ENCODE measurements around the gene MPC2. TPM values are rescaled to one million over a fixed set of nuclear protein-coding genes. Genes with fewer than 3 reads are reported as not detected.
A peak's percentile ranks its signal among the peaks of the same experiment; 100 is the strongest.

Gene MPC2
- total RNA-seq, 1 donor from 2014 or later = 62.3 TPM

DNA sequence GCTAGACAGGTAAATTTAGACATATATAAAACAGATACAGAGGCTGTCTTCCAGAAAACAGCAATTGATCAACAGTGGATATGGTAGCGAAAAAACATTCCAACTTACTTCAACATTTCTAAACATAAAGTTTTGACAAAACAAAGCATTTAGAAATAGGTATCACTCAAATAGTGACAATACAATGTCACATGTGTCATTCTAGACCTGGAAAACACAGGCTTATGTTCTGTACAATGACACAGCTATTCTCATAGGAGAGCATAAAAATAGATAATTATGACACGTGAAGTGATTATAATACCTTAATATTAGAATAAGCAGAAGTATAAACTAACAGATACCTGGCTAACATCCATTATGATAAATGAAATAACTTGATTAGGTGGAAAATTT is 8.4 kb downstream of the MPC2 start:
- peak overlapping the region; percentile 47 for H3K4me3 ChIP-seq (ENCODE audit: low read depth, low read length)
- no peak for DNase-seq (ENCODE audit: low read depth)
- TF ChIP-seq, protein P1, sequence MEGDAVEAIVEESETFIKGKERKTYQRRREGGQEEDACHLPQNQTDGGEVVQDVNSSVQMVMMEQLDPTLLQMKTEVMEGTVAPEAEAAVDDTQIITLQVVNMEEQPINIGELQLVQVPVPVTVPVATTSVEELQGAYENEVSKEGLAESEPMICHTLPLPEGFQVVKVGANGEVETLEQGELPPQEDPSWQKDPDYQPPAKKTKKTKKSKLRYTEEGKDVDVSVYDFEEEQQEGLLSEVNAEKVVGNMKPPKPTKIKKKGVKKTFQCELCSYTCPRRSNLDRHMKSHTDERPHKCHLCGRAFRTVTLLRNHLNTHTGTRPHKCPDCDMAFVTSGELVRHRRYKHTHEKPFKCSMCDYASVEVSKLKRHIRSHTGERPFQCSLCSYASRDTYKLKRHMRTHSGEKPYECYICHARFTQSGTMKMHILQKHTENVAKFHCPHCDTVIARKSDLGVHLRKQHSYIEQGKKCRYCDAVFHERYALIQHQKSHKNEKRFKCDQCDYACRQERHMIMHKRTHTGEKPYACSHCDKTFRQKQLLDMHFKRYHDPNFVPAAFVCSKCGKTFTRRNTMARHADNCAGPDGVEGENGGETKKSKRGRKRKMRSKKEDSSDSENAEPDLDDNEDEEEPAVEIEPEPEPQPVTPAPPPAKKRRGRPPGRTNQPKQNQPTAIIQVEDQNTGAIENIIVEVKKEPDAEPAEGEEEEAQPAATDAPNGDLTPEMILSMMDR (conservative IDR thresholded peaks at IDR 0.05; ENCODE audit: low read depth, low read length) = no peak

DNA sequence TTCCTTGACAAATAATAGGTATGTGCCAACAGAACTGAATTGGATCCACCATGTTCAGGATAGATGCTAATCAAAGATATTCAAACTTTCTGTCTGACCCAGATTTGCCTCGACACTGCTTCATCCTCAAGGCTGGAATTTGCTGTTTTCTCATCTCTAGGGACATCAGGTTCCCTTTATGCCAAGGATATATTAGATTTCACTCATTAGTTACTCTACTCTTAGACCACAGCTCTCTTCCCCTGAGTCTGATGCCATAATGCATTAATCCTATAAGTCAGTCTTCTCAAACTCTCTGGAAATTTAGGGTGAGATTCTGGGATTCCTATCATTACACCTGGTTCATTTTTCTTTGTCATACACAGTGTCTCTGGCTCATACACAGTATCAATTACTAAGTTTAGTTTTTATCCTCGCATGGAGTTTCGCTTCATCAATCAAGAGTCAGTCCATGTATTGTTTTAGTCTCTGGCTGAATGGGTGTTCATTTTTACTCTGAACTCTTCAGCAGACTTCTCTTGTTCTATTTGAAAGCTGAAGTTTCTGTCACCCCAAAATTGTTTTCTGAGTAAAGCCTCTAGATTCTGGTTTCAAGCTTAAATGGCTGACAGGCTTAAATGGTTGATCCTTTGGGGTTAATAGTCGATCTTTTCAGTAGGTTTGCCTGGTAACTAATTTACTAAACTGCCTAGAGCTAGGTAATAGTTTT is 9.7 kb downstream of the MPC2 start:
- TF ChIP-seq, protein P1 (conservative IDR thresholded peaks at IDR 0.05; ENCODE audit: low read depth, low read length) = no peak
- peak overlapping the region; percentile 47 for H3K4me3 ChIP-seq (ENCODE audit: low read depth, low read length)
- DNase-seq (ENCODE audit: low read depth) = peak; percentile 75

DNA sequence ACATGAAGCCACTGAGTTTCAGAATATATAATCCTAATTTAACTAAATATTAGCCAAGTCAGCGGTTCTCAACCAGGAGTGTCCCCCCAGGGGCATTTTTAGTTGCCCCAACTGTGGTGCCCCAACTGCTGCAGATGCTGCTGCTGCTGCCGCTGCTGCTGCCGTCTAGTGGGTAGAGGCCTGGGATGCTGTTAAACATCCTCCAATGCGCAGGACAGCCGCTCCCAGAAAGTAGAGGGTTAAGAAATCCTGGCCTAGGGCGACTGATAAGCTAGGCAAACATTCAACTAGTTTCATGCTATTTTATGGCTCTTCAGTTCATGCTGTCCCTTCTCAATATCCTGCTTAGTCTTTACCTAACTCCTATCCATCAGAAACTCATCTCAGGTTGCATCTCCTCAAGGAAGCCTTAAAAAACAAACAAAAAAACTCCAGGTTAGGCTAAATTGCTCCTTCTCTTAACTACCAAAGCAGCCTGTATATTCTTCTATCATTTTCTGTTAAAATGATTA is 10.3 kb downstream of the MPC2 start:
- no peak for DNase-seq (ENCODE audit: low read depth)
- TF ChIP-seq, protein P1 (conservative IDR thresholded peaks at IDR 0.05; ENCODE audit: low read depth, low read length) = peak; percentile 43
- peak overlapping the region; percentile 47 for H3K4me3 ChIP-seq (ENCODE audit: low read depth, low read length)

DNA sequence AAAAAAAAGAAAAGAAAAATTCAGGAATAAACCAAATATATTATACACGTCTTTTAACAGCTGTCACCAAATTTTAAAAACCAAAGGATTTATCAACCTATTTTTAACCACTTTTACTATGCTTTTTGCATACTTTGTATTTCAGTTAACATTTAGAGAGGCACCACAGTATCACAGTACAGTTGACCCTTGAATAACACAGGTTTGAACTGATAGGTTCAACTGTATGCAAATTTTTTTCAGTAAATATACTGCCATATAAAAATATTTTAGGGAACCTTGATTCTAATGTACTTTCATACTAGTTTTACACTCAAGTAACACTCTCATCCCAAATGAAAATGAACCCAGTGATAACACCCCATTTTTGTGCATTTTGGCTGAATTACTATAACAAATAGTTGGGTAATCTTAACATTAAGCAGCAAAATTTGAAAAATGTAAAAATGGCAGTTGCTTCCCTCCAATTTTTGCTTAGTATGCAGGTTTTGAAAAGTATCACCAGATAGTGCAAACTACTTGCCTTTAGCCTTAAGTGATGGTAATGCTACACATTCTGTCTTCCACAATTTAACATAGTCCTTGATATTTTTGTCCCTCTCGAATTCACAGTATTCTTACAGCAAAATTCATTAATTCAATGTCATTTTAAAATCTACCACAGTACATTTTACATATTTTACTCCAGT is 12.2 kb downstream of the MPC2 start:
- DNase-seq (ENCODE audit: low read depth) = no peak
- TF ChIP-seq, protein P1 (conservative IDR thresholded peaks at IDR 0.05; ENCODE audit: low read depth, low read length) = no peak
- H3K4me3 ChIP-seq (ENCODE audit: low read depth, low read length) = no peak overlapping the region

DNA sequence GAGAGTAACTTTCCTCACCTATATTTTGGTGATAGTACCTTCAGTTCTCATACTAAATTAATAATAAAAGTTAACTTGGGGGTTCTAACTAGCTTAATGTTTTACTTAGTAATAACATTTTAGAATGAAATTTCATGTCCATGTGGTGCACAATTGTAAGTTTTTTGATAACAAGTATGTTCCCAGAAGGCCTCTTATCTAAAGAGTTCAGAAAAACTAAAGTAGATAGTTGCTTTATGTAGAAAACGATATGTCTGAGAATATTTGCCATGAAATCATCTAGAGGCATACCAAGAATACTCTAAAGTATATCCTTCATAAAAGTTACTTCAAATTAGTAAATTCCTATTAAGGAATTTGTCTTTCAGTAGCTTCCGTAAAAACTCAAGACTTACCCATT is 12.8 kb downstream of the MPC2 start:
- H3K4me3 ChIP-seq (ENCODE audit: low read depth, low read length) = no peak overlapping the region
- TF ChIP-seq, protein P1 (conservative IDR thresholded peaks at IDR 0.05; ENCODE audit: low read depth, low read length) = no peak

DNA sequence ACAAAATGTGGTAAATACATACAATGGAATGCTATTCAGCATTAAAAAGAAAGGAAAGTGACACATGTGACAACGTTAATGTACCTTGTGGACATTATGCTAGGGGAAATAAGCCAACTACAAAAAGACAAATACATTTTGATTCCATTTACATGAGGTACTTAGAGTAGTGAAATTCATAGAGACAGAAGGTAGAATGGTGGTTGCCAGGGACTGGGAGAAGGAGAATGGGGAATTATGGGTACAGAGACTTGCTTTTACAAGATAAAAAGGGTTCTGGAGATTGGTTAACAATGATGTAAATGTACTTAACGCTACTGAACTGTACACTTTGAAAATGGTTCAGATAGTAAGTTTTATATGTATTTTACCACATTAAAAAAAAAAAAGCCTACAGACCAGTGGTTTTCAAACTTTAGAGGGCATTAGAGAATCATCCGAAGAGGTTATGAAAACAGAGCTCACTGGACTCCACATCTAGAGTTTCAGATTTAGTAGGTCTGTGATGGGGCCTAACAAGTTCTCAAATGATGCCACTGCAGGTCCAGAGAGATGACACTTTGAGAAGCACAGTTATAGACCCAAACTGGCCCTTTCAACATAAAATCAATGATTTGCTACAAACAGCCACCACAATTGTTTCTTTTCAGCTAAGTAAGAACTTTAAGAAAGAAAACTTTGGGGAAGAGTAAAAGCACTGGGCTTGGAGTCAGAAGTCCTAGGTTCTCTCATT is 13.4 kb downstream of the MPC2 start:
- no peak for DNase-seq (ENCODE audit: low read depth)
- H3K4me3 ChIP-seq (ENCODE audit: low read depth, low read length) = no peak overlapping the region
- TF ChIP-seq, protein P1 (conservative IDR thresholded peaks at IDR 0.05; ENCODE audit: low read depth, low read length) = no peak

More for the DNA sequence above, 12.8 kb downstream of the MPC2 start:
- DNase-seq (ENCODE audit: low read depth) = no peak
